ENCODE data around the gene SVBP.

The SVBP gene

DNA sequence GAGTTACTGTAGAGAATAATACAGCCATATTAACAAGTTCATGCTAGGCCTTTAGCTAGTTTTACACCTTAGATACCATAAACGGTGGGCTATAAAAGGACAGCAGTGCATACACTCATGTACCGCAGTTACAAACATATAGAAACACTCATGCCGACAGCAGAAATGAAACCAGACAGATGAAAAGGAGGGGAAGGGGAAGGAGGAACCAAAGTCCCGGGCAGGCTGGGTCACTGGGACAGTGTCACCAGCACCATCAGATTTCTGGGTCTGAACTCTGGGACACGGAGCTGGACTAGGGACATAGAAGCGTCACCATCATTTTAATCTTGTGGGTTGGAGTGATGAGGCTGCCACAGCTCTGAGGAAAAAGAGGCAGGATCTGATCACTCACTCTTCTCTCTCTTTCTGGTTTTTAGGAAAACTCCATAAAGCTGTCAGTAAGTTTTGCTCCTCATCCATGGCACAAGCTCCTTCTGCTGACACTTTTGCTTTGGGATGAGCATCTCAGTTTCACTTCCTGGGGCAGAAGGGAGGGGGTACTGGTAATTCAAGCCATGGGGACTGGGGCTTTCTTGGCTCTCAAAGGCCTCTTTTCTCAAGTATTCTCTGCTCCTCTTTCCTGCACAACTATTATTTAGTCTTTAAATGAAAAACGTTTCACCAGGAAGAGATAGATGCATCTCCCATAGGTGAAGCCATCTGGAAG is 21.4 kb upstream of the SVBP start:
- TF ChIP-seq ZC3H10 (CRISPR knock-in tag; IDR thresholded peaks at IDR 0.05) (no peak), CSDC2 (CRISPR knock-in tag; IDR thresholded peaks at IDR 0.05) (no peak), ZFP30 (CRISPR knock-in tag; IDR thresholded peaks at IDR 0.05) (no peak), CSRNP3 (CRISPR knock-in tag; IDR thresholded peaks at IDR 0.05) (no peak), PATZ1 (CRISPR knock-in tag; IDR thresholded peaks at IDR 0.05; ENCODE audit: borderline replicate concordance) (no peak), ZNF8 (CRISPR knock-in tag; IDR thresholded peaks at IDR 0.05) (no peak), SNAI2 (CRISPR knock-in tag; IDR thresholded peaks at IDR 0.05) (no peak), ESRRG (CRISPR knock-in tag; IDR thresholded peaks at IDR 0.05) (no peak)
- TF ChIP-seq, protein P1, sequence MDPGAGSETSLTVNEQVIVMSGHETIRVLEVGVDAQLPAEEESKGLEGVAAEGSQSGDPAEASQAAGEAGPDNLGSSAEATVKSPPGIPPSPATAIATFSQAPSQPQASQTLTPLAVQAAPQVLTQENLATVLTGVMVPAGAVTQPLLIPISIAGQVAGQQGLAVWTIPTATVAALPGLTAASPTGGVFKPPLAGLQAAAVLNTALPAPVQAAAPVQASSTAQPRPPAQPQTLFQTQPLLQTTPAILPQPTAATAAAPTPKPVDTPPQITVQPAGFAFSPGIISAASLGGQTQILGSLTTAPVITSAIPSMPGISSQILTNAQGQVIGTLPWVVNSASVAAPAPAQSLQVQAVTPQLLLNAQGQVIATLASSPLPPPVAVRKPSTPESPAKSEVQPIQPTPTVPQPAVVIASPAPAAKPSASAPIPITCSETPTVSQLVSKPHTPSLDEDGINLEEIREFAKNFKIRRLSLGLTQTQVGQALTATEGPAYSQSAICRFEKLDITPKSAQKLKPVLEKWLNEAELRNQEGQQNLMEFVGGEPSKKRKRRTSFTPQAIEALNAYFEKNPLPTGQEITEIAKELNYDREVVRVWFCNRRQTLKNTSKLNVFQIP (CRISPR knock-in tag; IDR thresholded peaks at IDR 0.05; ENCODE audit: borderline replicate concordance, low read depth), result no peak

GRCh38 chr1:42837709-42838108 is 20.5 kb upstream of the SVBP start:
- TF ChIP-seq, protein P1 (CRISPR knock-in tag; IDR thresholded peaks at IDR 0.05; ENCODE audit: borderline replicate concordance, low read depth), result no peak
- TF ChIP-seq RARB (CRISPR knock-in tag; IDR thresholded peaks at IDR 0.05) (no peak), GLIS3 (CRISPR knock-in tag; IDR thresholded peaks at IDR 0.05) (no peak), ARNTL (CRISPR knock-in tag; IDR thresholded peaks at IDR 0.05; ENCODE audit: borderline replicate concordance, low read depth) (no peak)
- no peak for ATAC-seq

More for the DNA sequence above, 21.4 kb upstream of the SVBP start:
- no peak for ATAC-seq

GRCh38 chr1:42835422-42835821 is 18.2 kb upstream of the SVBP start:
- no peak for TF ChIP-seq SNAI2 (CRISPR knock-in tag; IDR thresholded peaks at IDR 0.05)
- no peak for ATAC-seq

DNA sequence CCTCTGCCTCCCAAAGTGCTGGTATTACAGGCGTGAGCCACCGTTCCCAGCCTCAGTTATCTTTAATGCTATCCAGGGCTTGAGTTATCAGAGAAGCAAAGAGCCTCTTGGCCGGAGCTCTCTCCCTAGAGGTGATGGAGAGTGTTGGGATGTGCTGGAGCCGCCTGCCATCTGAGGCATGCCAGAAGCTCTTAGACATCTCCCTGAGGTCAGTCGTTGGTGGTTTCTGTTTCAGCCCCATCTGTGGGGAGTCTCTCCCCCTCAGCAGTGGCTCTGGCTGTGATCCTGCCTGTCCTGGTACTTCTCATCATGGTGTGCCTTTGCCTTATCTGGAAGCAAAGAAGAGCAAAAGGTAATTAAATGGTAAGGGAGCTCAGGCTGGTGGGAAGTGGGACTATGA is 17.6 kb upstream of the SVBP start:
- TF ChIP-seq CSDC2 (CRISPR knock-in tag; IDR thresholded peaks at IDR 0.05), result no peak
- no peak for TF ChIP-seq CREB5 (CRISPR knock-in tag; IDR thresholded peaks at IDR 0.05; ENCODE audit: low read depth)
- no peak for TF ChIP-seq OSR1 (CRISPR knock-in tag; IDR thresholded peaks at IDR 0.05)
- TF ChIP-seq ZNF8 (CRISPR knock-in tag; IDR thresholded peaks at IDR 0.05), result no peak
- TF ChIP-seq, protein P2, sequence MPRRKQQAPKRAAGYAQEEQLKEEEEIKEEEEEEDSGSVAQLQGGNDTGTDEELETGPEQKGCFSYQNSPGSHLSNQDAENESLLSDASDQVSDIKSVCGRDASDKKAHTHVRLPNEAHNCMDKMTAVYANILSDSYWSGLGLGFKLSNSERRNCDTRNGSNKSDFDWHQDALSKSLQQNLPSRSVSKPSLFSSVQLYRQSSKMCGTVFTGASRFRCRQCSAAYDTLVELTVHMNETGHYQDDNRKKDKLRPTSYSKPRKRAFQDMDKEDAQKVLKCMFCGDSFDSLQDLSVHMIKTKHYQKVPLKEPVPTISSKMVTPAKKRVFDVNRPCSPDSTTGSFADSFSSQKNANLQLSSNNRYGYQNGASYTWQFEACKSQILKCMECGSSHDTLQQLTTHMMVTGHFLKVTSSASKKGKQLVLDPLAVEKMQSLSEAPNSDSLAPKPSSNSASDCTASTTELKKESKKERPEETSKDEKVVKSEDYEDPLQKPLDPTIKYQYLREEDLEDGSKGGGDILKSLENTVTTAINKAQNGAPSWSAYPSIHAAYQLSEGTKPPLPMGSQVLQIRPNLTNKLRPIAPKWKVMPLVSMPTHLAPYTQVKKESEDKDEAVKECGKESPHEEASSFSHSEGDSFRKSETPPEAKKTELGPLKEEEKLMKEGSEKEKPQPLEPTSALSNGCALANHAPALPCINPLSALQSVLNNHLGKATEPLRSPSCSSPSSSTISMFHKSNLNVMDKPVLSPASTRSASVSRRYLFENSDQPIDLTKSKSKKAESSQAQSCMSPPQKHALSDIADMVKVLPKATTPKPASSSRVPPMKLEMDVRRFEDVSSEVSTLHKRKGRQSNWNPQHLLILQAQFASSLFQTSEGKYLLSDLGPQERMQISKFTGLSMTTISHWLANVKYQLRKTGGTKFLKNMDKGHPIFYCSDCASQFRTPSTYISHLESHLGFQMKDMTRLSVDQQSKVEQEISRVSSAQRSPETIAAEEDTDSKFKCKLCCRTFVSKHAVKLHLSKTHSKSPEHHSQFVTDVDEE (CRISPR knock-in tag; IDR thresholded peaks at IDR 0.05), result no peak
- no peak for TF ChIP-seq SNAI2 (CRISPR knock-in tag; IDR thresholded peaks at IDR 0.05)
- no peak for TF ChIP-seq ESRRG (CRISPR knock-in tag; IDR thresholded peaks at IDR 0.05)
- TF ChIP-seq ARNTL (CRISPR knock-in tag; IDR thresholded peaks at IDR 0.05; ENCODE audit: borderline replicate concordance, low read depth), result no peak
- no peak for TF ChIP-seq ISL1 (CRISPR knock-in tag; IDR thresholded peaks at IDR 0.05)
- TF ChIP-seq ZFP30 (CRISPR knock-in tag; IDR thresholded peaks at IDR 0.05), result no peak
- TF ChIP-seq TOX (CRISPR knock-in tag; IDR thresholded peaks at IDR 0.05; ENCODE audit: borderline replicate concordance), result no peak
- no peak for TF ChIP-seq BACH2 (CRISPR knock-in tag; IDR thresholded peaks at IDR 0.05; ENCODE audit: borderline replicate concordance)
- no peak for TF ChIP-seq GLIS3 (CRISPR knock-in tag; IDR thresholded peaks at IDR 0.05)
- TF ChIP-seq ZNF70 (CRISPR knock-in tag; IDR thresholded peaks at IDR 0.05), result no peak
- no peak for TF ChIP-seq ZC3H10 (CRISPR knock-in tag; IDR thresholded peaks at IDR 0.05)
- no peak for TF ChIP-seq CSRNP3 (CRISPR knock-in tag; IDR thresholded peaks at IDR 0.05)
- ATAC-seq, result no peak
